Measurements from ENCODE around the gene AKR1C4.

DNA sequence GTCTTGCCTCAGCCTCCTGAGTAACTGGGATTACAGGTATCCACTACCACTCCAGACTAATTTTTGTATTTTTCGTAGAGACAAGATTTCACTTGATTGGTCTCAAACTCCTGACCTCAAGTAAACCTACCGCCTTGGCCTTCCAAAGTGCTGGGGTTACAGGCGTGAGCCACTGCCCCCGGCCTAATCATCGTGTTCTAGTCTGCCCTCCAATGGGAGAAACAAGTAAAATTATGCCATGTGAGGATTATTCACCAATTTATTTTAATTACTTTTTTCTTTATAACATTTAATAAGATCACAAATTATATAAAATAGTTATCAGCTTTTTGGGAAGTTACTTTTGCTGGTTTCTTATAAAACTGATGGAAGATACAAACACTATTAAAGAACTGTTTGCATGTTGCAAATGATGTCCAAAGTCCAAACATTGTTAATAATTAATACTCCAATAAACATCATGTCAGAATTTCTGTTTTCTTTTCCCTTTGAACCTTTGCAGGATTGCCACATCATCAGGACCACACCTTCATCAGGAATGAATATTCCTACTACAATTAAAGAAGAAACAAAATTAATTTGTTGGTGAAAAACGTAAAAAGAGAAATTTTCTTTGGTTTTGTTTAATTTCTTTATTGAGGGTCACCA, 786 bp upstream of the AKR1C4 start:
- TF ChIP-seq EZH2 (IDR thresholded peaks at IDR 0.05; ENCODE audit: borderline replicate concordance, low read depth, low read length, severe bottlenecking) = no peak
- TF ChIP-seq, protein P1, sequence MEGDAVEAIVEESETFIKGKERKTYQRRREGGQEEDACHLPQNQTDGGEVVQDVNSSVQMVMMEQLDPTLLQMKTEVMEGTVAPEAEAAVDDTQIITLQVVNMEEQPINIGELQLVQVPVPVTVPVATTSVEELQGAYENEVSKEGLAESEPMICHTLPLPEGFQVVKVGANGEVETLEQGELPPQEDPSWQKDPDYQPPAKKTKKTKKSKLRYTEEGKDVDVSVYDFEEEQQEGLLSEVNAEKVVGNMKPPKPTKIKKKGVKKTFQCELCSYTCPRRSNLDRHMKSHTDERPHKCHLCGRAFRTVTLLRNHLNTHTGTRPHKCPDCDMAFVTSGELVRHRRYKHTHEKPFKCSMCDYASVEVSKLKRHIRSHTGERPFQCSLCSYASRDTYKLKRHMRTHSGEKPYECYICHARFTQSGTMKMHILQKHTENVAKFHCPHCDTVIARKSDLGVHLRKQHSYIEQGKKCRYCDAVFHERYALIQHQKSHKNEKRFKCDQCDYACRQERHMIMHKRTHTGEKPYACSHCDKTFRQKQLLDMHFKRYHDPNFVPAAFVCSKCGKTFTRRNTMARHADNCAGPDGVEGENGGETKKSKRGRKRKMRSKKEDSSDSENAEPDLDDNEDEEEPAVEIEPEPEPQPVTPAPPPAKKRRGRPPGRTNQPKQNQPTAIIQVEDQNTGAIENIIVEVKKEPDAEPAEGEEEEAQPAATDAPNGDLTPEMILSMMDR (IDR thresholded peaks at IDR 0.05; ENCODE audit: borderline replicate concordance, extremely low read depth, low read length, poor library complexity, severe bottlenecking) = no peak
